GM19372 (cell line): ENCODE results near the gene IL36RN.

Experiments
- ATAC-seq: cut with Tn5 transposase; IDR thresholded peaks from one replicate; pipeline ENCODE4 v1.9.1; 2021; ENCODE audit warnings: mild to moderate bottlenecking, low read depth, moderate library complexity; ENCODE audit not compliant: unreplicated experiment

IL36RN gene

DNA sequence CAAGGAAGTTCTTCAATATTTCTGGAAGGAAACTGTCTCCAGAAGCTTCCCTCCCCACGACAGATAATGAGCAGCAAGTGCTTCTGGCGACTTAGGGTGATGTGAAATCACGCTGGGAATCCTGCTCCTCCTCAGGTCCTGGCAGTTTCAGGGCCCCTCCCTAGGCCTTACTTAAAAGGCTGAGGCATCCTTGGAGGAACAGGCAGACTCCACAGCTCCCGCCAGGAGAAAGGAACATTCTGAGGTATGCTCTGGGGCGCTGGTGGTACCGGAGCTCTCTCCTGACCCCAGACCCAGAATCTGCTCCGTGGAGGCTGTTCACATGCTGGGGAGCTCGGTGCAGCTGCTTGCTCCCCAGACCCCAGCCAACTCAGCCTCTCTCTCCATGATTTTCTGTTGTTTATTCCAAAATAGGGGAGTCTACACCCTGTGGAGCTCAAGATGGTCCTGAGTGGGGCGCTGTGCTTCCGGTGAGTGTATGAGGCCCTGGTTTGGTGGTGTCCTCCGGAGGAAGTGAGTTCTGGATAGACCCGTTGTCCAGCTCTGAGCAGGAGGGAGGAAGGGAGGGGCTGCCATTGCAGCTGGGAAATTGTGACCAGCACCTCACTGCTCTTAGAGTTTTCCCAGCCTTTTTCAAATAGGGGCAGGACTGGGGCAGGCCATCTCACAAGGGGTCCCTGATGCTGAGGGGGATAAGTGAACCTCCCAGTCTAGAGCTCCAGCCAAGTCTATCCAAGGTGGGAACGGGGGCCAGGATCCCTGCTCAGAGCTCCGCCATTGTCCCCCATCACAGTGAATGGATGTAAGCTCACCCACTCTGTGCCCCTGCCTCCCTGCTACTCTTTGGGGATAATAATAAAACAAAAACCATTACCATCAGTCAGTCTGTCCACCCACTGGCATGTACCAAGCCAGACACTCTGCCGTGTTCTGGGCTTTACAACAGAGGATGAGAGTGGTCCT is at the start of gene IL36RN:
Gene IL36RN, plus strand, starts transcription at position 201 of the 963 bp plus-strand sequence. Its CDS starts 241 bp downstream, at position 442.
- no peak for ATAC-seq

- ATAC-seq: no peak
Observed at GRCh38 chr2:113009622-113010021, 49.4 kb upstream of the IL36RN start.

GRCh38 chr2:113010088-113010487 is 48.9 kb upstream of the IL36RN start:
- ATAC-seq: no peak

GRCh38 chr2:113011108-113011507 is 47.9 kb upstream of the IL36RN start:
- ATAC-seq: no peak

DNA sequence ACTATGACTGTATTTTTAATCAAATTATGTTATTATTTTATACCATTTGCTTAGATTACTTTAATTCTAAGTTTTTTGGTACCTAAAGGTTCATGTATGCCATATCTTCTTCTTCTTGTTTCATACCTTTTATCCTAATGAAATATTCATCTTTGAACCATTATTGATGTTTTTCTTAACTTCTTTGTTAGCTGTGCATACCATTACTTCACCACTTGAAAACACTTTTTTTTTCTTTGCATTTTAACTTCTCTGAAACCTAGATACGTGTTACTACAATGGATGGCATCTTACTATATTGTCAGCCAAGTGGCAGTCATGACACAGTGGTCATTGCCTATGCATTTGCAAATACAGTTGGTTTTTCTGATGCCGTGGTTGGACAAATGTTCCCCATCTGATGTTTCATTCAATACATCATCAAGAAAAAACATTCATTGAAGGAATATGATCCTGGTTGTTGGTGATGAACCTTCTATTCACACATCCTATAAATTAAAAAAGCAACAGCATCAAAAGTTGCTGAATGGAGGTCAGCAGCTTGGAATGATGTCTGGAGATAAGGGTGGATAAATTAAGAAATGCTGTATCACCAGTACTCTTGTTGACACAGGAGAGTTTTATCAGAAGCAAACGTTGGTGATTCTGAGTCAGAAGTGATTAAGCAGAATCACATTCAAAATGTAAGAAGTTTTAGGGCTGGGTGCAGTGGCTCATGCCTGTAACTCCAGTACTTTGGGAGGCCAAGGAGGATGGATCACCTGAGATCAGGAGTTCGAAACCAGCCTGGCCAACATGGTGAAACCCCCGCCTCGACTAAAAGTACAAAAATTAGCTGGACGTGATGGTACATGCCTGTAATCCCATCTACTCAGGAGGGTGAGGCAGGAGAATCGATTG is 46.3 kb upstream of the IL36RN start:
- no peak for ATAC-seq

DNA sequence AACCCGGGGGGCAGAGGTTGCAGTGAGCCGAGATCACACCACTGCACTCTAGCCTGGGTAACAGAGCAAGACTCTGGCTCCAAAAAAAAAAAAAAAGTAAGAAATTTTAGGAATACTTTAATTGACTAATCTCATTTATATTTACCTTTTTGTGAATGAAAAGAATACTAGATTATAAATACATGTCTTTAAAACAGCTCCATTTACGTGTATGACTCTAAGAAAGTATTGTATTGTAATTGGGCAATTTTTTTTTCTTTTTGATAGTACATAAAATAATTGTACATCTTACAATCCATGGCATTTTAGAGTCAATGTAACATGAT is 45.7 kb upstream of the IL36RN start:
- no peak for ATAC-seq

- no peak for ATAC-seq
Observed at GRCh38 chr2:113014067-113014466, 44.9 kb upstream of the IL36RN start.

DNA sequence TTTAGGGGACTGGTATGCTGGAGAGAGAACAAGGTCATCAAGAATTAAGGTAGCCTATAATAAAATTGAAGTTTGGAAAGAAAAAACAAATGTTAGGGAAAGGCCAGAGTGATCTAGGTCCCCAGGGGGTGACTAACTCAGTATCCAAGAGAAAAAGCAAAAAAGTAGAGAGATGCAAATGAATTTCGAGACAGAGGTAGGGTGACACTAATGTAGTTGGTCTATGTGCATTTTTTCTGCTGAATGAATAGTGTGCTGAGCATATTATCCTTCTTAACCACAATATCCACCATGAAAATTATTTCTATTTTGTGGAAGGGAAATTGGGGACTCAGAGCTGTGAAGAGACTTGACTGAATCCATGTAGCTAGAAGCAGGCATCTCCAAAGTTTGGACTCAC is 44.0 kb upstream of the IL36RN start:
- no peak for ATAC-seq

- ATAC-seq: no peak
Observed at GRCh38 chr2:113015655-113016054, 43.3 kb upstream of the IL36RN start.

GRCh38 chr2:113018509-113018908 is 40.5 kb upstream of the IL36RN start:
- ATAC-seq: no peak

DNA sequence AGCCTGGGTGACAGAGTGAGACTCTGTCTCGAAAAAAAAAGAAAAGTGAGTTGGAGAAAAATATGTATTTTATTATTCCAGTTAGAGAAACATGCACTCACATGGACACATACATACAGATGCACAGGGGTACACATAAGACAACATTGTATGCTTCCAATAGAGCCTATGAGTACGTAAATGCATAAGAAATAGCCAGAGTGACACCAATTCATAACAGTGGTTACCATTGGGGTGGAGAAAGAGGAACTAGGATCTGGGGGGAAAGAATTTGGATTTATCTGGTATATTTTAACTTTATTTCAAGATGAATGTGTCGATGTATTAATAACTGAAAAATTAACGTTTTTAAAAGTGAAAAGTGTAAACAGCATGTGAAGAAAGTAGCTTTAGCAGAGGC is 37.7 kb upstream of the IL36RN start:
- no peak for ATAC-seq

GRCh38 chr2:113024764-113025163 is 34.2 kb upstream of the IL36RN start:
- ATAC-seq: no peak

- ATAC-seq: no peak
Observed at GRCh38 chr2:113025737-113026136, 33.3 kb upstream of the IL36RN start.

DNA sequence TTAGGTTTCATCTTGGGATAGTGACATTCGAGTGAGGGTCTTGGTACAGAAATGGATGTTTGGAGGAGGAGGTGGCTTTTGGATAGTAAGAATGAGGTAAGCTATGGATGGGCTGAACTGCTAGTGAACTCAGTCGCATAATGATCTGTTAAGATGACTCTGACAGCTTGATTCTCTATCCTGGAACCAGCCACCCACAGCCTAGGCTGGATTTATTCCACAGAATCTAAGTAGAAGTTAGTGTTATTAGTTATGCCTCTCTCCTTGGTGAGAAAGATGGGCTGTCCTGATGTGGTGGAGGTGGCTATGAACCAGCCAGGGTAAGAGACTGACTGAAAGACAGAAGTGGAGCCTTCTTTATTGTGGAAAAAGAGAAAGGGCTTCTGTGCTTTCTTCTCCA is 31.3 kb upstream of the IL36RN start:
- ATAC-seq: no peak

GRCh38 chr2:113028112-113028511 is 30.9 kb upstream of the IL36RN start:
- ATAC-seq: no peak

DNA sequence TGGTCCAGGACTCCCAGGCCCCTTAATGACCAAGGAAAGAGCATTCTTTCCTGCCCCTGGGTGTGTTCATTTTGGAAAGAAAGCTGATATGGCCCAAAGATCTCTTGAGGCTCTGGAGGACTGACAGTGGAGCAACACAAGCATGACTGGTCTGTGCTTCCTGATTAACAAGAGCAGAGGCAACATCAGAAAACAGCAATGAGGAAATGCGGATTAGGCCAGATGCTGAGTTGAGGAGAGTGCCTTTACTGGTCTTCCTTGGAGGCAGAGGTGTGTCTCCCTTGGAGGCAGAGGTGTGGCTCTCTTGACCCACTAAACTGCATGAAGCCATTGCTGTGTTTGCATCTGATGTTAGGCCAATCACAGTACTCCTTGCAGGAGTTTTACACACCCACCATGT is 26.3 kb upstream of the IL36RN start:
- no peak for ATAC-seq

DNA sequence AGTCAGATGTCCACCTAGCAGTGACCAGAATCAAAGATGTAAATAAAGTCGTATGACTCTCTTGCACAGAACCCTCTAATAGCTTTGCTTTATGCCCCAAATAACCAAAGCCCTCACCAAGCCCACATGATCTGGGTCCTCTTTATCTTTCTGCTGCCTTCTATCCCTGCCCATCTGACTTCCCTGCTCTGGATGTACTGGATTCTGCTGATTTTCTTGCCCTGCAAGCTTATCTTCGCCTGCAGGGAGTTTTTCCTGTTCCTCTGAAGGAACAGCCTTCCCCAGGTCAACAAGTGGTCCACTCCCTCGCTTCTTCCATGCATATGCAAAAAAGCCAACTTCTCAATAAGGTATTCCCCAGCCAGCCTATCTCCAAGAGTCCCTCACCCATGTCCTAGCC is 25.0 kb upstream of the IL36RN start:
- no peak for ATAC-seq

- ATAC-seq: no peak
Observed at GRCh38 chr2:113036763-113037162, 22.2 kb upstream of the IL36RN start.

DNA sequence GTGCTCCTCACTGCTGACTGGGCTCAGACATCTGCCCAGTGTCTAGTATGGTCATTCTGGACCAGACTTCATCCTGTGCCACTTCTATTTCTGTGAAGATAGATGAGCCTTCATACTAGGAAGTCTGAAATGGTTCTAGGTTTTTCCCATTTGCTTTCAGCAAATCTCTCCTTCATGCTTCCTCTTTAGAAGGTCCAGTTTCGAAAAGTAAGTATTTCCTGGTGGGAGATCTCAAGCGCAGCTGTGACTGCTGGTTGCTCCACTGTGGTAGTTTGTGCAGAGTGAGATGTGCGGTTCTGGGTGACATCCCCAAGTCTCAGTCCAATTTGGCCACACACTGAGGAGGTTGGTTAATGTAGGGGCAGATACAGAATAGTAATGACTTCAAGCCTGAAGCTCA is 20.7 kb upstream of the IL36RN start:
- no peak for ATAC-seq

DNA sequence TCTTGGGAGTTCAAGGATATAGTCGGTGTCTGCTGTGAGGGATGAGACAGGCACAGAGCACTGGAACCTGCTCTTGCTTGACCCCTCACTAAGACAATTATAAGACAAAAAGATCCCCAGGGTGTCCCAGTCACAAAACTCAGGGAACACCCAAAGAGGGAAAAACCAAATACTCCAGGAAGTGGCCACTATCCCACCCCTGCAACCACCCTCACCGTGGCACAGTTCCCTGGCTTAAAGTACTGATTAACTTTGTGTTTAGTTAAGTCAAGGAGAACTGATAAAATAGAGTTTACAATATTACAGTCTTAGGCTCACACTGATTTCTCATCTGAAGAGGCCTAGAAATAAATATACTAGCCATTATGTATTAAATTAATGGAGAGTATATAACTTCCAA is 19.8 kb upstream of the IL36RN start:
- no peak for ATAC-seq

DNA sequence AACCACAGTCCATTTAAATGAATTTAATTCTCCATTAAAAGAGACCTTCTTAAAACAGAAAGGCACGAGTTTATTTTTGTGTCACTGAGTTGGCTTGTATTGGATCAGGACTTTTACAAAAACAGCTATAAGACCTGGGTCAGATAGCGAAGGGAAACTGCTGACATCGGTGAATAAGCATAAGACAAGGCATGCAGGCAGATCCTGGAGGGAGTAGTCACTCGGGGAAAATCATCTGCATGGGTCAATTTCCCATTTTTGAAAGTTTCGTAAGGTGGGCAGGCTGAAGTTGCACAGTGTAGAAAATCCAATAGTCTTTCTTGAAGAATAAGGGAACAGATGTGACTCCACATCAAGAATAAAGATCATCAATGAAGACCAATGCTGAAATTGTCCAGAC is 19.3 kb upstream of the IL36RN start:
- no peak for ATAC-seq
